PC-3 (cell line): ENCODE measurements around the gene CDK19.

Experiments
- CTCF ChIP-seq: fragments of 300-600 bp; sonication (generic); conservative IDR thresholded peaks from 2 replicates; pipeline ENCODE4 v1.5.1; 2017; ENCODE audit warnings: antibody characterized with exemption, low read depth, mild to moderate bottlenecking, low read length
- EZH2phosphoT487 ChIP-seq: fragments of 300-600 bp; sonication (generic); IDR thresholded peaks from 2 replicates; pipeline ENCODE4 v1.6.1; 2018; ENCODE audit warnings: mild to moderate bottlenecking, antibody characterized with exemption, low read length, borderline replicate concordance

GRCh38 chr6:110859335-110859792 lies 44.1 kb upstream of the CDK19 start:
- no peak for TF ChIP-seq CTCF
- TF ChIP-seq EZH2phosphoT487: no peak
